Bone marrow (tissue), 2 donors: Measurements from ENCODE around the gene MDC1.
"Not testable (repeated sequence)": the region's sequence is repeated elsewhere in the genome, so short reads cannot be mapped to it uniquely, and the experiment has no call there.

Experiments used
- DNase-seq, 2 donors: peaks; one replicate each; lab custom pipeline; 2025; lab: John Stamatoyannopoulos, UW

Gene MDC1

GRCh38 chr6:30717129-30717844 lies at the start of gene MDC1:
MDC1 (minus strand) TSS chr6:30717281; CDS start chr6:30715175, 2,106 bp downstream.
- peak; percentile 85 to 100 for DNase-seq

- no peak for DNase-seq
Measured at GRCh38 chr6:30766461-30767157, 49.5 kb upstream of the MDC1 start.

GRCh38 chr6:30765495-30765894 lies 48.4 kb upstream of the MDC1 start:
- not testable (repeated sequence) for DNase-seq

GRCh38 chr6:30764490-30765043 lies 47.5 kb upstream of the MDC1 start:
- not testable (repeated sequence) for DNase-seq

GRCh38 chr6:30763618-30764489 lies 46.8 kb upstream of the MDC1 start:
- no peak for DNase-seq

GRCh38 chr6:30763155-30763617 lies 46.1 kb upstream of the MDC1 start:
- no peak for DNase-seq

GRCh38 chr6:30761791-30762429 lies 44.8 kb upstream of the MDC1 start:
- DNase-seq = no peak

GRCh38 chr6:30760549-30760948 lies 43.5 kb upstream of the MDC1 start:
- DNase-seq = no peak

- no peak for DNase-seq
Measured at GRCh38 chr6:30759575-30760239, 42.6 kb upstream of the MDC1 start.

GRCh38 chr6:30757261-30757904 lies 40.3 kb upstream of the MDC1 start:
- no peak for DNase-seq

- DNase-seq = not testable (repeated sequence)
Measured at GRCh38 chr6:30756405-30757003, 39.4 kb upstream of the MDC1 start.

- no peak for DNase-seq
Measured at GRCh38 chr6:30754631-30755030, 37.5 kb upstream of the MDC1 start.

GRCh38 chr6:30752157-30752927 lies 35.3 kb upstream of the MDC1 start:
- peak; percentile 65 to 96 for DNase-seq

GRCh38 chr6:30750379-30750668 lies 33.2 kb upstream of the MDC1 start:
- DNase-seq = no peak

GRCh38 chr6:30749554-30750378 lies 32.7 kb upstream of the MDC1 start:
- DNase-seq = no peak

- DNase-seq = no peak
Measured at GRCh38 chr6:30748851-30749540, 31.9 kb upstream of the MDC1 start.

- no peak for DNase-seq
Measured at GRCh38 chr6:30747902-30748769, 31.1 kb upstream of the MDC1 start.
